H1 (cell line): ENCODE data around the gene C3orf38. TPM values are rescaled to one million over a fixed set of nuclear protein-coding genes. Genes with fewer than 3 reads are reported as not detected.

ENCODE experiments used
- CTCF ChIA-PET: fragments of 300-600 bp; sonication (Branson Sonifier 250); formaldehyde crosslinking; loops from one replicate; lab custom pipeline; 2021; ENCODE audit not compliant: partially characterized antibody; lab: Charles Lee
- POLR2A ChIA-PET: fragments of 300-600 bp; sonication (Branson Sonifier 250); formaldehyde crosslinking; loops from one replicate; lab custom pipeline; 2021; ENCODE audit warnings: inconsistent platforms; ENCODE audit not compliant: partially characterized antibody; lab: Charles Lee
- DNase-seq, 2 experiments: peaks; one replicate each; pipeline versions ENCODE4 v3.0.0 to v3.0.0-alpha.2; 2010 to 2022; ENCODE audit warnings: low spot score in 2 of 2, low read depth in 1 of 2, mixed read lengths in 1 of 2
- FAIRE-seq: peaks from 2 replicates; lab custom pipeline; 2011; peaks lifted over from hg19 to GRCh38; lab: Jason Lieb, UNC
- H2AFZ ChIP-seq: 2 replicates; pipeline ENCODE4 v1.8.1; 2012; ENCODE audit warnings: low read length, inconsistent platforms
- H2AK5ac ChIP-seq: 2 replicates; pipeline ENCODE4 v1.6.1; 2013; ENCODE audit warnings: low read depth, low read length
- H2BK120ac ChIP-seq: replicated peaks from 2 replicates; pipeline ENCODE3; 2013; ENCODE audit warnings: low read depth, low read length, inconsistent platforms
- H2BK12ac ChIP-seq: 2 replicates; pipeline ENCODE4 v1.6.1; 2013; ENCODE audit warnings: low read depth, low read length
- H2BK15ac ChIP-seq: 2 replicates; pipeline ENCODE4 v1.6.1; 2013; ENCODE audit warnings: low read length
- H2BK20ac ChIP-seq: 2 replicates; pipeline ENCODE4 v1.6.1; 2013; ENCODE audit warnings: low read length
- H2BK5ac ChIP-seq: 2 replicates; pipeline ENCODE4 v1.6.1; 2013; ENCODE audit warnings: low read depth, low read length
- H3K14ac ChIP-seq: 2 replicates; pipeline ENCODE4 v1.6.1; 2013; ENCODE audit warnings: inconsistent platforms; ENCODE audit not compliant: insufficient read length
- H3K18ac ChIP-seq: 2 replicates; pipeline ENCODE4 v1.6.1; 2013; ENCODE audit warnings: low read length; ENCODE audit errors: extremely low read depth
- H3K23ac ChIP-seq: 2 replicates; pipeline ENCODE4 v1.6.1; 2013; ENCODE audit warnings: inconsistent platforms; ENCODE audit not compliant: insufficient read length
- H3K23me2 ChIP-seq: 2 replicates; pipeline ENCODE4 v1.6.1; 2013; ENCODE audit warnings: low read depth, low read length
- H3K27ac ChIP-seq: 2 replicates; pipeline ENCODE4 v1.6.1; 2011; ENCODE audit warnings: low read depth, low read length, inconsistent platforms
- H3K27me3 ChIP-seq, 4 experiments: replicated peaks in 1 of 4; 1 replicate in 1 of 4; 2 replicates in 3 of 4; pipeline versions ENCODE4 v1.6.1 to v1.8.1; 2011 to 2013; ENCODE audit warnings: low read length in 3 of 4, mild to moderate bottlenecking in 3 of 4, inconsistent platforms in 2 of 4, mixed read lengths in 2 of 4, moderate library complexity in 1 of 4; ENCODE audit not compliant: control insufficient read depth in 3 of 4, insufficient read depth in 3 of 4; ENCODE audit errors: extremely low read depth in 1 of 4
- H3K36me3 ChIP-seq, 4 experiments: 2 replicates each; pipeline versions ENCODE4 v1.6.1 to v1.8.1; 2011 to 2013; ENCODE audit warnings: mild to moderate bottlenecking in 4 of 4, low read length in 3 of 4, moderate library complexity in 2 of 4, control low read depth in 1 of 4, inconsistent platforms in 1 of 4; ENCODE audit not compliant: insufficient read depth in 4 of 4, control insufficient read depth in 2 of 4
- H3K4ac ChIP-seq: replicated peaks from 2 replicates; pipeline ENCODE3; 2013; ENCODE audit warnings: low read length, low read depth, mixed read lengths, inconsistent platforms; ENCODE audit not compliant: insufficient read length
- H3K4me1 ChIP-seq, 4 experiments: replicated peaks in 1 of 4; 1 replicate in 1 of 4; 2 replicates in 3 of 4; pipeline versions ENCODE4 v1.6.1 to v1.8.1; 2011 to 2013; ENCODE audit warnings: low read length in 3 of 4, inconsistent platforms in 2 of 4, mixed read lengths in 1 of 4; ENCODE audit not compliant: insufficient read depth in 4 of 4, control insufficient read depth in 3 of 4
- H3K4me2 ChIP-seq, 2 experiments: 2 replicates each; pipeline versions ENCODE4 v1.6.1 to v1.8.1; 2011 to 2013; ENCODE audit warnings: low read depth in 2 of 2, low read length in 2 of 2, control low read depth in 1 of 2, inconsistent platforms in 1 of 2, mild to moderate bottlenecking in 1 of 2; ENCODE audit not compliant: insufficient read depth in 1 of 2
- H3K4me3 ChIP-seq, 4 experiments: fragments of 200-600, 300-600 bp in 1 of 4; sonication (generic), shearing (Covaris generic), sonication (Bioruptor Twin) in 1 of 4; 2 replicates each; pipeline versions ENCODE4 v1.5.1 to v1.8.1; 2011 to 2016; ENCODE audit warnings: low read length in 4 of 4, low read depth in 3 of 4, control low read depth in 2 of 4, inconsistent platforms in 2 of 4, mild to moderate bottlenecking in 2 of 4, mixed read lengths in 1 of 4, moderate library complexity in 1 of 4; ENCODE audit not compliant: insufficient read depth in 2 of 4; ENCODE audit errors: extremely low read depth in 1 of 4
- H3K56ac ChIP-seq: replicated peaks from 2 replicates; pipeline ENCODE3; 2013; ENCODE audit warnings: low read depth, mild to moderate bottlenecking, mixed read lengths, low read length, inconsistent platforms; ENCODE audit not compliant: insufficient read length
- H3K79me1 ChIP-seq: 2 replicates; pipeline ENCODE4 v1.6.1; 2013; ENCODE audit warnings: low read depth, low read length, control low read depth
- H3K79me2 ChIP-seq, 2 experiments: 2 replicates each; pipeline versions ENCODE4 v1.6.1 to v1.8.1; 2012 to 2013; ENCODE audit warnings: low read length in 2 of 2, mild to moderate bottlenecking in 2 of 2, inconsistent platforms in 1 of 2; ENCODE audit not compliant: insufficient read depth in 2 of 2, control insufficient read depth in 1 of 2
- H3K9ac ChIP-seq, 4 experiments: replicated peaks in 1 of 4; 1 replicate in 1 of 4; 2 replicates in 3 of 4; pipeline versions ENCODE4 v1.6.1 to v1.8.1; 2011 to 2013; ENCODE audit warnings: low read depth in 3 of 4, low read length in 3 of 4, control low read depth in 2 of 4, mild to moderate bottlenecking in 2 of 4, moderate library complexity in 2 of 4, inconsistent platforms in 1 of 4; ENCODE audit errors: extremely low read depth in 1 of 4
- H3K9me3 ChIP-seq, 2 experiments: 2 replicates each; pipeline versions ENCODE4 v1.6.1 to v1.8.1; 2012 to 2013; ENCODE audit warnings: mild to moderate bottlenecking in 2 of 2, moderate library complexity in 2 of 2, control low read depth in 1 of 2, inconsistent platforms in 1 of 2, low read depth in 1 of 2, low read length in 1 of 2, mixed read lengths in 1 of 2; ENCODE audit not compliant: insufficient read depth in 2 of 2
- H4K20me1 ChIP-seq, 2 experiments: replicated peaks in 1 of 2; 2 replicates each; pipeline versions ENCODE3 to v1.8.1; 2011 to 2013; ENCODE audit warnings: inconsistent platforms in 2 of 2, low read length in 2 of 2, mild to moderate bottlenecking in 1 of 2; ENCODE audit not compliant: insufficient read depth in 2 of 2, control insufficient read depth in 1 of 2
- H4K5ac ChIP-seq: 2 replicates; pipeline ENCODE4 v1.6.1; 2013; ENCODE audit warnings: low read length, low read depth, mixed read lengths, inconsistent platforms; ENCODE audit not compliant: insufficient read length
- H4K8ac ChIP-seq: 2 replicates; pipeline ENCODE4 v1.8.0; 2013; ENCODE audit warnings: mild to moderate bottlenecking, moderate library complexity, low read length, inconsistent platforms; ENCODE audit not compliant: insufficient read depth; ENCODE audit errors: extremely low read depth
- H4K91ac ChIP-seq: replicated peaks from 2 replicates; pipeline ENCODE3; 2013; ENCODE audit warnings: low read length, mixed read lengths, inconsistent platforms; ENCODE audit not compliant: insufficient read length
- BACH1 ChIP-seq: IDR thresholded peaks from 2 replicates; pipeline ENCODE4 v1.6.1; 2012; ENCODE audit warnings: low read length, improper control_type of control experiment
- KDM5A ChIP-seq: fragments of 200-600 bp; IDR thresholded peaks from 2 replicates; pipeline ENCODE4 v1.7.1; 2012; ENCODE audit warnings: mild to moderate bottlenecking, low read length, inconsistent platforms, mixed read lengths
- WGBS, 2 experiments: shearing (Covaris generic) in 1 of 2; methylation state at CpG; one replicate each; pipeline versions ENCODE4 v1.1.6 to v1.1.7; 2013 to 2015; ENCODE audit warnings: low lambda C conversion rate in 2 of 2, mixed read lengths in 2 of 2, inconsistent platforms in 1 of 2, low coverage in 1 of 2, missing lambda C conversion rate in 1 of 2; ENCODE audit not compliant: insufficient replicate concordance in 2 of 2, insufficient coverage in 1 of 2, insufficient read length in 1 of 2; ENCODE audit errors: extremely low coverage in 1 of 2, missing lambda C conversion rate in 1 of 2; 5-methylcytosine and 5-hydroxymethylcytosine counted together
- polyA plus RNA-seq, 7 experiments: library from polyadenylated mRNA; depleted of rRNA in 3 of 7; stranded (reverse) in 5 of 7; unstranded in 2 of 7; fragments of >200 nt in 5 of 7; fragments of 200-250 nt in 2 of 7; gene quantifications; 1 replicate in 5 of 7; 2 replicates in 1 of 7; 4 replicates in 1 of 7; pipeline versions ENCODE4 v1.2.1 to v1.2.3, GENCODE V29; 2011 to 2013; ENCODE audit warnings: missing spikeins in 2 of 7, mixed read lengths in 2 of 7
- total RNA-seq: library from RNA; stranded (reverse); fragmentation: NEBNext Ultra II Directional; extraction: Animal tissue kit (Norgen Biotek cat#: 25700); gene quantifications from 2 replicates; pipeline ENCODE4 v1.2.1, GENCODE V29; 2021

The C3orf38 gene
- total and polyA plus RNA-seq, 2 of the 8 experiments (the other 6 are each of a cell fraction or from before 2014, with no cell fraction given) = 8.6 to 32.1 TPM

- Histone ChIP-seq H3K27me3 (no peaks in the 10 kb centered on the region), H3K18ac (no peak overlapping the region), H4K91ac (no peak overlapping the region), H3K14ac (no peak overlapping the region), H2BK15ac (no peak overlapping the region), H2BK120ac (no peak overlapping the region), H3K4me1 (no peaks in the 10 kb centered on the region), H3K56ac (no peak overlapping the region), H3K9me3 (no peaks in the 10 kb centered on the region), H2BK12ac (no peak overlapping the region), H3K79me2 (peaks cover 0 to 2% of the 10 kb centered on the region in 2 experiments; a peak in 1 of 4 replicates), H3K23ac (no peak overlapping the region), H3K36me3 (no peaks in the 10 kb centered on the region), H3K4me3 (no peak overlapping the region), H4K20me1 (no peaks in the 10 kb centered on the region), H2AK5ac (no peak overlapping the region), H4K8ac (no peak overlapping the region), H2BK5ac (no peak overlapping the region), H2BK20ac (no peak overlapping the region), H4K5ac (no peak overlapping the region), H3K79me1 (no peaks in the 10 kb centered on the region; the same call in 1 of the 2 replicates), H3K9ac (no peak overlapping the region), H2AFZ (no peak overlapping the region), H3K4ac (no peak overlapping the region), H3K23me2 (no peaks in the 10 kb centered on the region), H3K27ac (no peak overlapping the region), H3K4me2 (no peak overlapping the region)
- ChIA-PET CTCF (interaction anchor here (0.6 to 1.1 kb wide), 4 partner anchors 12 to 819 kb away, joined by 3 read pairs; no protein-coding TSS in a partner anchor), POLR2A (no interaction called here)
- WGBS, 2 experiments = 91% methylated on average over 5 of the region's 5 CpGs; no CpG with 5 or more reads in 1 of the 2 experiments
- FAIRE-seq (no peak), DNase-seq (no peak)
- TF ChIP-seq BACH1 (no peak), KDM5A (no peak)
Measured at GRCh38 chr3:88168171-88168570, 18.4 kb downstream of the C3orf38 start.
